PC-3 (cell line): ENCODE measurements around the gene BTG4.

Experiments used
- EZH2 ChIP-seq: fragments of 300-600 bp; sonication (generic); IDR thresholded peaks from one replicate; pipeline ENCODE4 v1.6.1; 2017; ENCODE audit warnings: antibody characterized with exemption, mild to moderate bottlenecking, low read length; ENCODE audit not compliant: unreplicated experiment
- EZH2phosphoT487 ChIP-seq: fragments of 300-600 bp; sonication (generic); IDR thresholded peaks from 2 replicates; pipeline ENCODE4 v1.6.1; 2018; ENCODE audit warnings: mild to moderate bottlenecking, antibody characterized with exemption, low read length, borderline replicate concordance
- TF ChIP-seq, protein P1 (sequence below): fragments of 300-600 bp; sonication (generic); conservative IDR thresholded peaks from 2 replicates; pipeline ENCODE4 v1.5.1; 2017; ENCODE audit warnings: antibody characterized with exemption, low read depth, mild to moderate bottlenecking, low read length

DNA sequence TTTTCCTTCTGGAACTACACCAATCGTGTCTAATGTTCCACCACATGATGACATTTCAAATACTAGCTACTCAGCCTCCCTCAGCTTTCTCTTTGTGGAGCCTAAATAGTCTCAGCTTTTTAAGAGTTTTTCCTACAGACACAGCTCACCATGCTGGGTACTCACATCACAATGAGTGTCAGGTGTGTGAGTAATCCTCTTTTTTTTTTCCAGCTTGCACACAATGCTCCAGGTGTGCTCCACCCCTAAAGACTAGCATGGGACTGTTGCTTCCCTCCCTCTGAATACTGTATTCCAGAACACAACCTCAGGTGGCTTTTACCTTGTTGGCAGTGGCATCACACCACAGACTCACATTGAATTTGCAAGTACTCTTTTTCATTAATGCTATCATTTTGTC, 11.7 kb downstream of the BTG4 start:
- TF ChIP-seq, protein P1, sequence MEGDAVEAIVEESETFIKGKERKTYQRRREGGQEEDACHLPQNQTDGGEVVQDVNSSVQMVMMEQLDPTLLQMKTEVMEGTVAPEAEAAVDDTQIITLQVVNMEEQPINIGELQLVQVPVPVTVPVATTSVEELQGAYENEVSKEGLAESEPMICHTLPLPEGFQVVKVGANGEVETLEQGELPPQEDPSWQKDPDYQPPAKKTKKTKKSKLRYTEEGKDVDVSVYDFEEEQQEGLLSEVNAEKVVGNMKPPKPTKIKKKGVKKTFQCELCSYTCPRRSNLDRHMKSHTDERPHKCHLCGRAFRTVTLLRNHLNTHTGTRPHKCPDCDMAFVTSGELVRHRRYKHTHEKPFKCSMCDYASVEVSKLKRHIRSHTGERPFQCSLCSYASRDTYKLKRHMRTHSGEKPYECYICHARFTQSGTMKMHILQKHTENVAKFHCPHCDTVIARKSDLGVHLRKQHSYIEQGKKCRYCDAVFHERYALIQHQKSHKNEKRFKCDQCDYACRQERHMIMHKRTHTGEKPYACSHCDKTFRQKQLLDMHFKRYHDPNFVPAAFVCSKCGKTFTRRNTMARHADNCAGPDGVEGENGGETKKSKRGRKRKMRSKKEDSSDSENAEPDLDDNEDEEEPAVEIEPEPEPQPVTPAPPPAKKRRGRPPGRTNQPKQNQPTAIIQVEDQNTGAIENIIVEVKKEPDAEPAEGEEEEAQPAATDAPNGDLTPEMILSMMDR: no peak
- TF ChIP-seq EZH2: no peak
- no peak for TF ChIP-seq EZH2phosphoT487
